Suprapubic skin (tissue), 4 donors: ENCODE results near the gene IKZF1. TPM values are rescaled to one million over a fixed set of nuclear protein-coding genes. Genes with fewer than 3 reads are reported as not detected.

Experiments
- DNase-seq, 2 donors: peaks; one replicate each; pipeline ENCODE4 v3.0.0-alpha.2; 2019; ENCODE audit warnings: low spot score in 2 of 2
- H3K27ac ChIP-seq: fragments of 200-600 bp; sonication (generic); one replicate; pipeline ENCODE4 v1.5.1; 2019
- H3K27me3 ChIP-seq: fragments of 200-600 bp; sonication (generic); one replicate; pipeline ENCODE4 v1.5.1; 2019
- H3K36me3 ChIP-seq: fragments of 200-600 bp; sonication (generic); one replicate; pipeline ENCODE4 v1.5.1; 2019
- H3K4me1 ChIP-seq: fragments of 200-600 bp; sonication (generic); one replicate; pipeline ENCODE4 v1.5.1; 2019
- H3K4me3 ChIP-seq: fragments of 200-600 bp; sonication (generic); one replicate; pipeline ENCODE4 v1.5.1; 2019; ENCODE audit warnings: mild to moderate bottlenecking
- H3K9me3 ChIP-seq: fragments of 200-600 bp; sonication (generic); one replicate; pipeline ENCODE4 v1.5.1; 2019
- EP300 ChIP-seq: sonication (generic); formaldehyde crosslinking; IDR thresholded peaks from one replicate; pipeline ENCODE4 v1.6.1; 2017; ENCODE audit warnings: antibody characterized with exemption
- POLR2A ChIP-seq, 2 donors: fragments of 450-650 bp; IDR thresholded peaks; one replicate each; pipeline ENCODE4 v1.6.1; 2017; ENCODE audit warnings: antibody characterized with exemption in 2 of 2, mild to moderate bottlenecking in 2 of 2, moderate library complexity in 2 of 2
- POLR2AphosphoS5 ChIP-seq, 3 donors: sonication (generic); formaldehyde crosslinking; IDR thresholded peaks; one replicate each; pipeline ENCODE4 v1.6.1; 2017; ENCODE audit warnings: antibody characterized with exemption in 3 of 3
- WGBS: methylation state at CpG from one replicate; pipeline ENCODE4 v1.1.5; 2018; 5-methylcytosine and 5-hydroxymethylcytosine counted together
- total RNA-seq, 4 donors: library from RNA; depleted of rRNA; stranded (reverse); fragments of >200 nt; gene quantifications; one replicate each; pipeline ENCODE4 v1.1.0, GENCODE V29; 2016
- TF ChIP-seq, protein P1 (sequence below), 2 donors: fragments of 200-600 bp in 1 of 2; fragments of 450-650 bp in 1 of 2; sonication (generic) in 1 of 2; IDR thresholded peaks; one replicate each; pipeline ENCODE4 v1.5.1; 2016 to 2019; ENCODE audit warnings: antibody characterized with exemption in 2 of 2, mild to moderate bottlenecking in 1 of 2, moderate library complexity in 1 of 2

IKZF1 gene
- total RNA-seq = 10 to 100 TPM in 1 of 4 donors, 1 to 10 TPM in 3; 3.2 to 17.5 (median 6.2) TPM

DNA sequence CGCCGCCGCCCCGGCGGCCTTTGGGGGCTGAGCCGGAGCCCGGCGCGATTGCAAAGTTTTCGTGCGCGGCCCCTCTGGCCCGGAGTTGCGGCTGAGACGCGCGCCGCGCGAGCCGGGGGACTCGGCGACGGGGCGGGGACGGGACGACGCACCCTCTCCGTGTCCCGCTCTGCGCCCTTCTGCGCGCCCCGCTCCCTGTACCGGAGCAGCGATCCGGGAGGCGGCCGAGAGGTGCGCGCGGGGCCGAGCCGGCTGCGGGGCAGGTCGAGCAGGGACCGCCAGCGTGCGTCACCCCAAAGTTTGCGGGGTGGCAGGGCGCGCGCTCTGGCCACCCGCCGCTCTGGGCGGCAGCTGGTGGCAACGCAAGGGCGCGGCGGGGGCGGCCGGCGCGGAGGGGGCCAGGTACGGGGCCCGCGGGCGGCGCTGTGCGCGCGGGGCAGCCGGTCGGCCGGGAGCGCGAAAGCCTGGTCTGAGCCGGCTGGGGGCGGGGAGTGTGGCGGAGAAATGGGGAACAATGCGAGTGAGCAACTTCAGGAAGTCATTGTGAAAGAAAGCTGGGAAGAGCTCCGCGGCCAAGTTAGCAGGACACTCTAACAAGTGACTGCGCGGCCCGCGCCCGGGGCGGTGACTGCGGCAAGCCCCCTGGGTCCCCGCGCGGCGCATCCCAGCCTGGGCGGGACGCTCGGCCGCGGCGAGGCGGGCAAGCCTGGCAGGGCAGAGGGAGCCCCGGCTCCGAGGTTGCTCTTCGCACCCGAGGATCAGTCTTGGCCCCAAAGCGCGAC, at the start of gene IKZF1:
Gene IKZF1, plus strand, starts transcription at position 588 of the 782 bp plus-strand sequence. CDS start 14,346 bp downstream, outside the sequence.
- Histone ChIP-seq H3K27ac (peak within 1 kb of the TSS; percentile 70), H3K9me3 (no peaks in the 10 kb centered on the region), H3K36me3 (no peaks in the 10 kb centered on the region), H3K4me3 (peak within 1 kb of the TSS; percentile 57), H3K27me3 (peaks cover 49% of the 10 kb centered on the region), H3K4me1 (peaks cover 10% of the 10 kb centered on the region)
- no peak for DNase-seq
- TF ChIP-seq POLR2A (IDR thresholded peaks at IDR 0.05) (no peak), POLR2AphosphoS5 (IDR thresholded peaks at IDR 0.05) (no peak), EP300 (no peak)
- TF ChIP-seq, protein P1, sequence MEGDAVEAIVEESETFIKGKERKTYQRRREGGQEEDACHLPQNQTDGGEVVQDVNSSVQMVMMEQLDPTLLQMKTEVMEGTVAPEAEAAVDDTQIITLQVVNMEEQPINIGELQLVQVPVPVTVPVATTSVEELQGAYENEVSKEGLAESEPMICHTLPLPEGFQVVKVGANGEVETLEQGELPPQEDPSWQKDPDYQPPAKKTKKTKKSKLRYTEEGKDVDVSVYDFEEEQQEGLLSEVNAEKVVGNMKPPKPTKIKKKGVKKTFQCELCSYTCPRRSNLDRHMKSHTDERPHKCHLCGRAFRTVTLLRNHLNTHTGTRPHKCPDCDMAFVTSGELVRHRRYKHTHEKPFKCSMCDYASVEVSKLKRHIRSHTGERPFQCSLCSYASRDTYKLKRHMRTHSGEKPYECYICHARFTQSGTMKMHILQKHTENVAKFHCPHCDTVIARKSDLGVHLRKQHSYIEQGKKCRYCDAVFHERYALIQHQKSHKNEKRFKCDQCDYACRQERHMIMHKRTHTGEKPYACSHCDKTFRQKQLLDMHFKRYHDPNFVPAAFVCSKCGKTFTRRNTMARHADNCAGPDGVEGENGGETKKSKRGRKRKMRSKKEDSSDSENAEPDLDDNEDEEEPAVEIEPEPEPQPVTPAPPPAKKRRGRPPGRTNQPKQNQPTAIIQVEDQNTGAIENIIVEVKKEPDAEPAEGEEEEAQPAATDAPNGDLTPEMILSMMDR (IDR thresholded peaks at IDR 0.05) = no peak
- WGBS = under 1% methylated on average over 35 of the region's 107 CpGs

DNA sequence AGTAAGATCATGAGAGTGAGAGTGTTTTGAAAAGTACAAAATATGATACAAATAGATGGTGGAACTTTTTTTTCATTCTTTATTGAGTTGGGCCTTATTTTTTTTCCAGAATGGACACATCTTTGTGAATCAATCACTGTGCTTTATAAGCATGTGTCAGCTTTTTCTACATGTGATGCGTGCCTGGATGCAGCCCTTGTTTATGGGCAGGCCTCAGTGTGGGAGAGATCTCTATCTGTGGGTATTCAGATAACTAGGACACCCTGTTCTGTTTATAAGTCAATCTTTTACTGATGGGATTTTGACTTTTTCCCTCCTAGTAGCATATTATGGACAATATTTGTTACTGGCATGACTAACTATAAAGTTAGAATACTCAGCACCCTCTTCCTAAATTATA, 42.9 kb upstream of the IKZF1 start:
- no peak overlapping the region for H3K4me3 ChIP-seq
- H3K4me1 ChIP-seq = no peaks in the 10 kb centered on the region
- no peaks in the 10 kb centered on the region for H3K36me3 ChIP-seq
- 76% methylated on average over 1 of the region's 1 CpG for WGBS
- DNase-seq = no peak
- H3K27me3 ChIP-seq = no peaks in the 10 kb centered on the region
- no peak overlapping the region for H3K27ac ChIP-seq
- no peaks in the 10 kb centered on the region for H3K9me3 ChIP-seq
- TF ChIP-seq POLR2A (IDR thresholded peaks at IDR 0.05) (no peak), POLR2AphosphoS5 (IDR thresholded peaks at IDR 0.05) (no peak), EP300 (no peak)
- TF ChIP-seq, protein P1 (IDR thresholded peaks at IDR 0.05) = no peak

DNA sequence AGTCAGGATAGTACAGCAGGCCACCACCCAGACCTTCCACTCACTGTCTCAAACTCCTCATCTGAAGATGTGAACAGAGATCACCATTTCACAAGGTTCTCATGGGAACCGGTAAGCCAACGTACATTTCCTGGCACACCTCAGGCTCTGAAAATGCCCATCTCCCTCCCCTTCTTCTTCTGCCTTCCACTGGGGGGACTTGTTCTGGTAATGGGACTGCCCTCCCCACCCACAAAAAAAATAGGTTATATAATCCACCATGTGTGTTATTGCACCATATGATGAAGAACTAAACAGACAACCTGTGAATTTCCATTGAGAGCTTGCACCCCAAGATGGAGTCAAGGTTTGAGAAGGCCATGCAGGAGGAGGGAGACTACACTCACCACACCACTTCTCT, 42.1 kb upstream of the IKZF1 start:
- no peak overlapping the region for H3K4me3 ChIP-seq
- no peak overlapping the region for H3K27ac ChIP-seq
- WGBS = 66% methylated on average over 2 of the region's 2 CpGs
- DNase-seq = no peak
- H3K27me3 ChIP-seq = no peaks in the 10 kb centered on the region
- no peaks in the 10 kb centered on the region for H3K9me3 ChIP-seq
- TF ChIP-seq EP300 = no peak
- TF ChIP-seq, protein P1 (IDR thresholded peaks at IDR 0.05) = no peak
- no peak for TF ChIP-seq POLR2AphosphoS5 (IDR thresholded peaks at IDR 0.05)
- TF ChIP-seq POLR2A (IDR thresholded peaks at IDR 0.05) = no peak
- no peaks in the 10 kb centered on the region for H3K36me3 ChIP-seq
- no peaks in the 10 kb centered on the region for H3K4me1 ChIP-seq

DNA sequence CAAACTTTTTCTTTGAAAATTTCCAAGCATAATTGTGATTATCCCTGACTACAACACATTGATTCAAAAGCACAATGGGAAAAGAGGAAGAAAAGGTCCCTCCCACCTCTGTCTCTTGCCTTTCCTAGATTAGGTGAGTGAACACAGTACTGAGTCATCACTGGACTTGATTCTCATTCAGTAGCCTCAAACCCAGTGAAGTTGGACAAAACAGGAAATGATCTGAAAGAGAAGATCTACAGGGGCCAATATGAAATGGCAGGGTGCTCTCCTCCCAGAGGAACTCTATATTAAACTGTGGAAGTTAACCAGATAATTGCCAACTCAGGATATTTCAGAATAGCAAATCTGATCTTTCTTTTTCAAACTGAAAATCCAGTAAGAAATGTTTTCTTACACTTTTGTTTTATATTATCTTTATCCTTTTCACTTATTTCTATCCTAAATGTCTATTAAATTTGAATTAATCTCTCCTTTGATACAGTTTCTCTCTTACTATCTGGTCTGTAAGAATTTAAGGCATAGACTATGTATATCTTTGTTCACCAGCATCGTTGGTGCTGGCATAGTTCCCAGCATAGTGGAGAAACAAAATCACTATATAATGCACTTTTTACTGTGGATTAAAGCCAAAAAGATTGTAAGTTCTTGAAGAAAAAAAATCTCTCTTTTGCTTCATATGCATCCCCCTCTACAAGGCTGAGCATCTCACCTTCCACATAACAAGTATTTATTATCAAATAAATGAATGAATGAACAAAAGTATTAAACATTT, 41.4 kb upstream of the IKZF1 start:
- DNase-seq = no peak
- 2% methylated on average over 1 of the region's 1 CpG for WGBS
- TF ChIP-seq POLR2AphosphoS5 (IDR thresholded peaks at IDR 0.05) (no peak), POLR2A (IDR thresholded peaks at IDR 0.05) (no peak), EP300 (no peak)
- TF ChIP-seq, protein P1 (IDR thresholded peaks at IDR 0.05) = no peak
- no peaks in the 10 kb centered on the region for H3K4me1 ChIP-seq
- no peaks in the 10 kb centered on the region for H3K9me3 ChIP-seq
- H3K36me3 ChIP-seq = no peaks in the 10 kb centered on the region
- no peaks in the 10 kb centered on the region for H3K27me3 ChIP-seq
- no peak overlapping the region for H3K27ac ChIP-seq
- no peak overlapping the region for H3K4me3 ChIP-seq

DNA sequence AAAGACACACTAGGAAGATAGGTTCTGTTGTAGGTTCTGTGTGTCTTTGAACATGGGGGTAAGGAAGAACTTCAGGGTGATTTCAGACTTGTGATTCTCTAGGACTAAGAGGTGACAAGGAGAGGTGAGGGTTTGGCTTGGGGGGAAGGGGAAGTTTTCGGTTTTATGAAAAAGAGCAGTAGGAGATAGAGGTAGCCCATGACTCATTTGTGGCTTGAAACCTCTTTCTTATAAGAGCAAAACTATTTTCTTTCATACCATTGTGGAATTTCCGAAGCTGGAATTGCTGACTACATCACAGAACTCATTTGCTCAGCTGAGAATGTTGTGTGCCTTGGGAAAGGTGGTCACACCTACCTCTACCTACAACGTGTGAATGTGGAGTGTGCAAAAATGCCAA, 39.6 kb upstream of the IKZF1 start:
- Histone ChIP-seq H3K9me3 (no peaks in the 10 kb centered on the region), H3K27ac (no peak overlapping the region), H3K27me3 (no peaks in the 10 kb centered on the region), H3K36me3 (no peaks in the 10 kb centered on the region), H3K4me1 (no peaks in the 10 kb centered on the region), H3K4me3 (no peak overlapping the region)
- TF ChIP-seq EP300 (no peak), POLR2A (IDR thresholded peaks at IDR 0.05) (no peak)
- no peak for DNase-seq
- 43% methylated on average over 3 of the region's 3 CpGs for WGBS
